ENCODE data around the gene MIR17HG. TPM values are rescaled to one million over a fixed set of nuclear protein-coding genes. Genes with fewer than 3 reads are reported as not detected.

MIR17HG gene
- polyA plus RNA-seq, 1 of the 3 experiments (the other 2 are of a cell fraction): 0.51 TPM

DNA sequence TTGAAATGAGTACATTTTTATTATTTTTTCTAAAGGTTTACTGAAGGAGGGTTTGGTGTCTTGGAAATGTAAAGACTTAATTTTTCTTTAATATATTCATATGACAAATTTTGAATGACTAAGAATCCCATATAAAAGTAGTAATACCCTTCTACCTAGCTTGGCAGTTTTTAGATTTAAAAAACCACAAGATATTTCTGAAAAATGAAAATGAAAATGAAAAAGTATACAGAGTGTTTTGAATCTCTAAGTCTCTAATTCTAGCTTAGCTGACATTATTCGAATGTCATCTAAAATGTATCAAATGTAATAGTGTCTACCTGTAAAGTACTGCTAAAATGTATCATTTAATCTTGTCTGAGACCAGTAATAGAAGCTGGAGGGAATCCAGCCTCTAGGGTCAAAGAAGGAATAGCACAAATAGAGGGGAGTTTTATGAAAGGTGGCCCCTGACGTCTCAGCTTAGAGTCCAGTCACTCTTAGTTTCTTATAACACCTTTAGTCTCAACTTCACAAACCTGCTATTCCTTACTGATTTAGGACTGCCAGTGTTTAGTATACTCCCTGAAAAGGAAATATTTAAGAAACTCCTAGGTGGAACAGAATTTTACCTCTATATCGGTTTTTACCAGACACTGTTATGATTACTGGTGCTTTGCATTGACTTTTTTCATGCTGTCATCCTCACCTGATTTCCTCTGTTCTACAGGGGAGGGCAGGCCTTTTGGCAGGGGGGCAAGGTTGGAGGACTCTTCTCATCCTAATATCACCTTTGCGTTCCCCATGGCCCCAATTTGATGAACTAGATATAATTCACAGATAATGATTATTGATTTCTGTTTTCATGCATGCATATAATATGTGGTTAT, 16.2 kb upstream of the MIR17HG start:
- DNase-seq: no peak
- ChIA-PET CTCF (interaction anchor here (0.7 kb wide), 1 partner anchor 16 kb away, joined by 3 read pairs; the partner anchor contains the start of gene MIR17HG), POLR2A (no interaction called here)
- no peaks in the 10 kb centered on the region for H4K20me1 ChIP-seq (ENCODE audit: insufficient read depth)
- no peaks in the 10 kb centered on the region for H3K36me3 ChIP-seq (replicated peaks in 1 of 2; ENCODE audit: control insufficient read depth in 1 of 2, insufficient read depth in 2 of 2, low read length in 1 of 2)
- no peaks in the 10 kb centered on the region for H3K27me3 ChIP-seq (ENCODE audit: insufficient read depth)
- H2AFZ ChIP-seq (ENCODE audit: low read depth): no peak overlapping the region
- no peak overlapping the region for H3K4me2 ChIP-seq
- H3K4me1 ChIP-seq (ENCODE audit: control insufficient read depth in 1 of 2, insufficient read depth in 2 of 2, low read depth in 1 of 2, low read length in 1 of 2): no peaks in the 10 kb centered on the region
- no peaks in the 10 kb centered on the region for H3K79me2 ChIP-seq (ENCODE audit: insufficient read depth)
- H3K9me3 ChIP-seq: no peaks in the 10 kb centered on the region
- WGBS (ENCODE audit: low lambda C conversion rate): 48% methylated on average over 4 of the region's 4 CpGs
- no peak overlapping the region for H3K27ac ChIP-seq (ENCODE audit: low read depth in 2 of 2, low read length in 1 of 2)
- no peaks in the 10 kb centered on the region for H3K9me2 ChIP-seq
- no peak overlapping the region for H3K9ac ChIP-seq
- TF ChIP-seq FOXJ3 (CRISPR knock-in tag; IDR thresholded peaks at IDR 0.05) (no peak), YY1 (IDR thresholded peaks at IDR 0.05; ENCODE audit: low read depth) (no peak), CHD2 (IDR thresholded peaks at IDR 0.05; ENCODE audit: low read length, partially characterized antibody) (no peak), TEAD4 (IDR thresholded peaks at IDR 0.05; ENCODE audit: borderline replicate concordance, insufficient read depth) (no peak), JUND (IDR thresholded peaks at IDR 0.05) (no peak), NRF1 (IDR thresholded peaks at IDR 0.05; ENCODE audit: low read depth, low read length) (no peak)
- TF ChIP-seq, protein P1, sequence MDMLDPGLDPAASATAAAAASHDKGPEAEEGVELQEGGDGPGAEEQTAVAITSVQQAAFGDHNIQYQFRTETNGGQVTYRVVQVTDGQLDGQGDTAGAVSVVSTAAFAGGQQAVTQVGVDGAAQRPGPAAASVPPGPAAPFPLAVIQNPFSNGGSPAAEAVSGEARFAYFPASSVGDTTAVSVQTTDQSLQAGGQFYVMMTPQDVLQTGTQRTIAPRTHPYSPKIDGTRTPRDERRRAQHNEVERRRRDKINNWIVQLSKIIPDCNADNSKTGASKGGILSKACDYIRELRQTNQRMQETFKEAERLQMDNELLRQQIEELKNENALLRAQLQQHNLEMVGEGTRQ (IDR thresholded peaks at IDR 0.05; ENCODE audit: borderline replicate concordance, low read depth, low read length): no peak
- H3K4me3 ChIP-seq (ENCODE audit: low read depth in 2 of 2, low read length in 1 of 2): no peak overlapping the region
- no peaks in the 10 kb centered on the region for H3F3A ChIP-seq (replicated peaks; ENCODE audit: insufficient read depth)

DNA sequence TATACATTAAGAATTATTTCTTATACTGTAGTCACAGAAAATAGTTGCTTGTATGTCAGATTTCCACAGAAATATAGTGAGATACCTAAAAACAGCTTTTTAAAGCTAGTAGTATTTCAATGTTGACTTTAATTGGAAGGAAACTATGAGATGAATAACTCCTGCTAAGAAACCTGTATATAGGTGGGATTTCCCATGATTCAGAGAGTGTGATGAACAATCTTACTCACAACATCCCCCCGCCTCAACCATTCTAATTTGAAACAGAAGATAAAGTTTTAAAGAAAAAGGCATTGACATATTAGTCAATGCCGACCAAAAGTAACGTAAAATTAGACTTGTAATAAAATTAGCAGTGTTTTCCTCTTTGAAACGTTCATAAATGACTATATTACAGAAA, 1.4 kb upstream of the MIR17HG start:
- peaks cover 21% of the 10 kb centered on the region for H3K79me2 ChIP-seq (ENCODE audit: insufficient read depth)
- CTCF ChIA-PET: interaction anchor here (1.6 kb wide), 1 partner anchor 15 kb away, joined by 3 read pairs; no protein-coding TSS in a partner anchor
- TF ChIP-seq, protein P2, sequence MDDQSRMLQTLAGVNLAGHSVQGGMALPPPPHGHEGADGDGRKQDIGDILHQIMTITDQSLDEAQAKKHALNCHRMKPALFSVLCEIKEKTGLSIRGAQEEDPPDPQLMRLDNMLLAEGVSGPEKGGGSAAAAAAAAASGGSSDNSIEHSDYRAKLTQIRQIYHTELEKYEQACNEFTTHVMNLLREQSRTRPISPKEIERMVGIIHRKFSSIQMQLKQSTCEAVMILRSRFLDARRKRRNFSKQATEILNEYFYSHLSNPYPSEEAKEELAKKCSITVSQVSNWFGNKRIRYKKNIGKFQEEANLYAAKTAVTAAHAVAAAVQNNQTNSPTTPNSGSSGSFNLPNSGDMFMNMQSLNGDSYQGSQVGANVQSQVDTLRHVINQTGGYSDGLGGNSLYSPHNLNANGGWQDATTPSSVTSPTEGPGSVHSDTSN (IDR thresholded peaks at IDR 0.05): no peak
- TF ChIP-seq CHD2 (IDR thresholded peaks at IDR 0.05; ENCODE audit: low read length, partially characterized antibody) (no peak), RAD21 (IDR thresholded peaks at IDR 0.05; ENCODE audit: low read length) (no peak), POLR2AphosphoS5 (IDR thresholded peaks at IDR 0.05; ENCODE audit: low read depth, low read length) (no peak), GATA2 (CRISPR knock-in tag; IDR thresholded peaks at IDR 0.05) (no peak), MEF2A (IDR thresholded peaks at IDR 0.05; ENCODE audit: borderline replicate concordance, low read depth) (no peak), FOXM1 (IDR thresholded peaks at IDR 0.05; ENCODE audit: low read depth) (no peak)
- TF ChIP-seq, protein P1 (IDR thresholded peaks at IDR 0.05; ENCODE audit: borderline replicate concordance, low read depth, low read length): no peak
- TF ChIP-seq, protein P3, sequence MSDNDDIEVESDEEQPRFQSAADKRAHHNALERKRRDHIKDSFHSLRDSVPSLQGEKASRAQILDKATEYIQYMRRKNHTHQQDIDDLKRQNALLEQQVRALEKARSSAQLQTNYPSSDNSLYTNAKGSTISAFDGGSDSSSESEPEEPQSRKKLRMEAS (IDR thresholded peaks at IDR 0.05; ENCODE audit: low read depth): no peak
- H3K27me3 ChIP-seq (ENCODE audit: insufficient read depth): peaks cover 6% of the 10 kb centered on the region; the same call in 1 of the 2 replicates
- no peaks in the 10 kb centered on the region for H3K9me2 ChIP-seq
- H3K9ac ChIP-seq: no peak overlapping the region
- H3K4me3 ChIP-seq (ENCODE audit: low read depth in 2 of 2, low read length in 1 of 2): no peak overlapping the region
- no peaks in the 10 kb centered on the region for H3K9me3 ChIP-seq
- H3K27ac ChIP-seq (ENCODE audit: low read depth in 2 of 2, low read length in 1 of 2): no peak overlapping the region
- peaks cover 6% of the 10 kb centered on the region for H3F3A ChIP-seq (replicated peaks; ENCODE audit: insufficient read depth)
- peaks cover 12 to 16% of the 10 kb centered on the region in 2 experiments; a peak in 3 of 4 replicates for H3K4me1 ChIP-seq (ENCODE audit: control insufficient read depth in 1 of 2, insufficient read depth in 2 of 2, low read depth in 1 of 2, low read length in 1 of 2)
- POLR2A ChIA-PET: no interaction called here
- peaks cover 16% of the 10 kb centered on the region for H4K20me1 ChIP-seq (ENCODE audit: insufficient read depth)
- WGBS (ENCODE audit: low lambda C conversion rate): 77% methylated on average over 4 of the region's 4 CpGs
- H3K36me3 ChIP-seq (replicated peaks in 1 of 2; ENCODE audit: control insufficient read depth in 1 of 2, insufficient read depth in 2 of 2, low read length in 1 of 2): peaks cover 13 to 17% of the 10 kb centered on the region in 2 experiments
- H2AFZ ChIP-seq (ENCODE audit: low read depth): no peak overlapping the region
- no peak overlapping the region for H3K4me2 ChIP-seq
- no peak for DNase-seq

Measured in SK-N-SH (cell line).